GM18502 (cell line): ENCODE data around the gene RPL21.

Experiments
- ATAC-seq: cut with Tn5 transposase; IDR thresholded peaks from one replicate; pipeline ENCODE4 v1.9.1; 2021; ENCODE audit warnings: mild to moderate bottlenecking; ENCODE audit not compliant: unreplicated experiment, poor library complexity

The RPL21 gene

GRCh38 chr13:27257648-27258253, 6.4 kb downstream of the RPL21 start:
- no peak for ATAC-seq

GRCh38 chr13:27258637-27259386, 7.5 kb downstream of the RPL21 start:
- no peak for ATAC-seq

- ATAC-seq = peak; percentile 46
Measured at GRCh38 chr13:27259831-27260230, 8.5 kb downstream of the RPL21 start.

GRCh38 chr13:27261396-27261795, 10.0 kb downstream of the RPL21 start:
- ATAC-seq = no peak

- ATAC-seq = no peak
Measured at GRCh38 chr13:27263438-27263837, 12.1 kb downstream of the RPL21 start.

GRCh38 chr13:27264181-27264580, 12.8 kb downstream of the RPL21 start:
- no peak for ATAC-seq

GRCh38 chr13:27264648-27265047, 13.3 kb downstream of the RPL21 start:
- ATAC-seq = no peak

- no peak for ATAC-seq
Measured at GRCh38 chr13:27266917-27267316, 15.6 kb downstream of the RPL21 start.

GRCh38 chr13:27267596-27267995, 16.2 kb downstream of the RPL21 start:
- ATAC-seq = no peak

- no peak for ATAC-seq
Measured at GRCh38 chr13:27269114-27269665, 17.8 kb downstream of the RPL21 start.

GRCh38 chr13:27270594-27271520, 19.5 kb downstream of the RPL21 start, which contains the start of gene RASL11A:
TSS of gene RASL11A (plus strand) at chr13:27270830. CDS start at chr13:27270945, 115 bp downstream.
- peak; percentile 88 for ATAC-seq

GRCh38 chr13:27271570-27272096, 20.3 kb downstream of the RPL21 start:
- no peak for ATAC-seq

GRCh38 chr13:27273658-27274425, 22.5 kb downstream of the RPL21 start:
- ATAC-seq = no peak

- ATAC-seq = no peak
Measured at GRCh38 chr13:27274631-27275030, 23.3 kb downstream of the RPL21 start.

GRCh38 chr13:27276188-27276587, 24.8 kb downstream of the RPL21 start:
- ATAC-seq = no peak

GRCh38 chr13:27279506-27279905, 28.1 kb downstream of the RPL21 start:
- ATAC-seq = no peak

- no peak for ATAC-seq
Measured at GRCh38 chr13:27280009-27280656, 28.8 kb downstream of the RPL21 start.

GRCh38 chr13:27280841-27281240, 29.5 kb downstream of the RPL21 start:
- ATAC-seq = no peak

- ATAC-seq = no peak
Measured at GRCh38 chr13:27281420-27281819, 30.1 kb downstream of the RPL21 start.
